Progenitor cell of endocrine pancreas (in vitro differentiated cells): ENCODE results near the gene PSMD3. TPM values are rescaled to one million over a fixed set of nuclear protein-coding genes. Genes with fewer than 3 reads are reported as not detected.

Experiments used
- DNase-seq: peaks from one replicate; pipeline ENCODE4 v3.0.0; 2021; ENCODE audit warnings: low spot score; ENCODE audit not compliant: unreplicated experiment
- H3K27ac Mint-ChIP-seq: 2 replicates; pipeline ENCODE4 v1.8.0; 2021; ENCODE audit warnings: mild to moderate bottlenecking, moderate library complexity, mixed read lengths
- H3K27me3 Mint-ChIP-seq: 2 replicates; pipeline ENCODE4 v1.8.0; 2021; ENCODE audit warnings: mixed read lengths
- H3K36me3 Mint-ChIP-seq: 2 replicates; pipeline ENCODE4 v1.8.0; 2022; ENCODE audit warnings: mixed read lengths; ENCODE audit not compliant: insufficient read depth
- H3K4me1 Mint-ChIP-seq: 2 replicates; pipeline ENCODE4 v1.8.0; 2021; ENCODE audit warnings: low read depth, mixed read lengths
- H3K4me3 Mint-ChIP-seq: 2 replicates; pipeline ENCODE4 v1.8.0; 2021; ENCODE audit warnings: low read depth, mild to moderate bottlenecking, moderate library complexity, mixed read lengths
- H3K9me3 Mint-ChIP-seq: 2 replicates; pipeline ENCODE4 v1.8.0; 2021; ENCODE audit warnings: low read depth, mixed read lengths
- CTCF ChIP-seq: fragments of 200-600 bp; sonication (generic); IDR thresholded peaks from one replicate; pipeline ENCODE4 v1.5.0; 2021; ENCODE audit warnings: antibody characterized with exemption, mild to moderate bottlenecking; ENCODE audit not compliant: unreplicated experiment
- total RNA-seq: library from RNA; stranded (reverse); gene quantifications from 2 replicates; pipeline ENCODE4 v1.2.1, GENCODE V29; 2021

The PSMD3 gene
- total RNA-seq, 1 donor from 2014 or later = 117 TPM

GRCh38 chr17:40024901-40025300 lies 44.3 kb downstream of the PSMD3 start:
- Mint-ChIP-seq H3K27ac (no peak overlapping the region), H3K4me3 (no peak overlapping the region), H3K27me3 (no peaks in the 10 kb centered on the region), H3K4me1 (no peaks in the 10 kb centered on the region), H3K9me3 (no peaks in the 10 kb centered on the region), H3K36me3 (peaks cover 18% of the 10 kb centered on the region)
- no peak for DNase-seq
- TF ChIP-seq CTCF = no peak

- H3K9me3 Mint-ChIP-seq = no peaks in the 10 kb centered on the region
- no peak for DNase-seq
- no peak for TF ChIP-seq CTCF
These were observed 45.0 kb downstream of the PSMD3 start for GRCh38 chr17:40025559-40025958.

GRCh38 chr17:40025991-40026815 lies 45.6 kb downstream of the PSMD3 start:
- no peaks in the 10 kb centered on the region for H3K27me3 Mint-ChIP-seq
- H3K4me1 Mint-ChIP-seq = no peaks in the 10 kb centered on the region
- no peak for DNase-seq
- H3K27ac Mint-ChIP-seq = peak overlapping the region; percentile 35
- H3K36me3 Mint-ChIP-seq = peaks cover 14% of the 10 kb centered on the region
- no peak overlapping the region for H3K4me3 Mint-ChIP-seq
- no peak for TF ChIP-seq CTCF
- H3K9me3 Mint-ChIP-seq = no peaks in the 10 kb centered on the region

More at GRCh38 chr17:40025559-40025958, 45.0 kb downstream of the PSMD3 start:
- Mint-ChIP-seq H3K36me3 (peaks cover 18% of the 10 kb centered on the region), H3K27me3 (no peaks in the 10 kb centered on the region), H3K4me3 (no peak overlapping the region), H3K27ac (no peak overlapping the region), H3K4me1 (no peaks in the 10 kb centered on the region)

- H3K36me3 Mint-ChIP-seq = peaks cover 12% of the 10 kb centered on the region
- no peak overlapping the region for H3K4me3 Mint-ChIP-seq
- peak; percentile 92 for TF ChIP-seq CTCF
These were observed 46.4 kb downstream of the PSMD3 start for GRCh38 chr17:40026816-40027613.

GRCh38 chr17:40027614-40028012 lies 47.0 kb downstream of the PSMD3 start:
- Mint-ChIP-seq H3K4me1 (no peaks in the 10 kb centered on the region), H3K9me3 (no peaks in the 10 kb centered on the region), H3K4me3 (no peak overlapping the region), H3K27me3 (no peaks in the 10 kb centered on the region), H3K36me3 (peaks cover 14% of the 10 kb centered on the region), H3K27ac (no peak overlapping the region)
- no peak for DNase-seq
- no peak for TF ChIP-seq CTCF

More at GRCh38 chr17:40026816-40027613, 46.4 kb downstream of the PSMD3 start:
- Mint-ChIP-seq H3K27me3 (no peaks in the 10 kb centered on the region), H3K27ac (no peak overlapping the region), H3K9me3 (no peaks in the 10 kb centered on the region), H3K4me1 (no peaks in the 10 kb centered on the region)
- peak; percentile 72 for DNase-seq
